ENCODE measurements around the gene SNRPF. TPM values are rescaled to one million over a fixed set of nuclear protein-coding genes. Genes with fewer than 3 reads are reported as not detected.

The SNRPF gene
- polyA plus RNA-seq, result 57.3 and 69.6 TPM in 2 replicates

GRCh38 chr12:95858451-95859343 lies at the start of gene SNRPF:
TSS of gene SNRPF (plus strand) at chr12:95858952. CDS start at chr12:95859074, 122 bp downstream.

Other genes with a start within 250 kb of the SNRPF start
- gene NTN4, start 68.2 kb upstream of the SNRPF start, polyA plus RNA-seq, result 1.4 and 5.2 TPM in 2 replicates
- not detected in 2 replicates for gene CCDC38, start 83.7 kb downstream of the SNRPF start, polyA plus RNA-seq
- gene AMDHD1, start 84.4 kb downstream of the SNRPF start, polyA plus RNA-seq, result 3.9 and 4.2 TPM in 2 replicates
- gene HAL, start 137.4 kb downstream of the SNRPF start, polyA plus RNA-seq, result not detected in 2 replicates
- gene LTA4H, start 176.6 kb downstream of the SNRPF start, polyA plus RNA-seq, result 45.1 and 54.5 TPM in 2 replicates